SK-N-SH (cell line): ENCODE data around the gene MYO1E. TPM values are rescaled to one million over a fixed set of nuclear protein-coding genes. Genes with fewer than 3 reads are reported as not detected.

ENCODE experiments used
- CTCF ChIA-PET: fragments of 300-600, 350-600 bp; formaldehyde crosslinking; extraction: SDS; loops from one replicate; lab custom pipeline; 2021; lab: Yijun Ruan, JAX
- POLR2A ChIA-PET: fragments of 350-600 bp; sonication (Branson Sonifier 250); formaldehyde crosslinking; extraction: SDS; loops from one replicate; lab custom pipeline; 2020; ENCODE audit warnings: antibody characterized with exemption, inconsistent platforms; lab: Yijun Ruan, JAX
- DNase-seq: peaks from one replicate; pipeline ENCODE4 v3.0.0; 2012
- H2AFZ ChIP-seq: fragments of 200-600 bp; sonication (generic); 2 replicates; pipeline ENCODE4 v1.8.1; 2016; ENCODE audit warnings: antibody characterized with exemption, mild to moderate bottlenecking, low read depth
- H3F3A ChIP-seq: fragments of 200-600 bp; sonication (generic); replicated peaks from 2 replicates; pipeline ENCODE3; 2016; ENCODE audit warnings: antibody characterized with exemption, mild to moderate bottlenecking; ENCODE audit not compliant: insufficient read depth
- H3K27ac ChIP-seq, 2 experiments: fragments of 200-500 bp in 1 of 2; fragments of 200-600 bp in 1 of 2; sonication (Bioruptor generic) in 1 of 2; sonication (generic), shearing (Covaris generic) in 1 of 2; 2 replicates each; pipeline versions ENCODE4 v1.5.1 to v1.6.1; 2014 to 2016; ENCODE audit warnings: low read depth in 2 of 2, inconsistent platforms in 1 of 2, low read length in 1 of 2, mild to moderate bottlenecking in 1 of 2, mixed read lengths in 1 of 2
- H3K27me3 ChIP-seq: fragments of 200-600 bp; sonication (generic), shearing (Covaris generic); 2 replicates; pipeline ENCODE4 v1.6.1; 2016; ENCODE audit warnings: mixed run types; ENCODE audit not compliant: insufficient read depth
- H3K36me3 ChIP-seq, 2 experiments: fragments of 200-500 bp in 1 of 2; fragments of 200-600 bp in 1 of 2; sonication (Bioruptor generic) in 1 of 2; sonication (generic) in 1 of 2; replicated peaks in 1 of 2; 2 replicates each; pipeline versions ENCODE3 to v1.5.1; 2014 to 2016; ENCODE audit warnings: low read length in 1 of 2, mild to moderate bottlenecking in 1 of 2; ENCODE audit not compliant: insufficient read depth in 2 of 2, control insufficient read depth in 1 of 2
- H3K4me1 ChIP-seq, 2 experiments: fragments of 200-500 bp in 1 of 2; fragments of 200-600 bp in 1 of 2; sonication (Bioruptor generic) in 1 of 2; sonication (generic), shearing (Covaris generic) in 1 of 2; 2 replicates each; pipeline versions ENCODE4 v1.5.1 to v1.6.1; 2014 to 2016; ENCODE audit warnings: low read depth in 1 of 2, low read length in 1 of 2, mixed run types in 1 of 2; ENCODE audit not compliant: insufficient read depth in 2 of 2, control insufficient read depth in 1 of 2
- H3K4me2 ChIP-seq: fragments of 200-600 bp; sonication (generic), shearing (Covaris generic); 2 replicates; pipeline ENCODE4 v1.6.1; 2017; ENCODE audit warnings: mixed run types
- H3K4me3 ChIP-seq, 2 experiments: fragments of 200-500 bp in 1 of 2; fragments of 200-600 bp in 1 of 2; sonication (Bioruptor generic) in 1 of 2; sonication (generic), shearing (Covaris generic) in 1 of 2; 2 replicates each; pipeline versions ENCODE4 v1.5.1 to v1.8.1; 2014 to 2016; ENCODE audit warnings: low read depth in 2 of 2, inconsistent platforms in 1 of 2, low read length in 1 of 2, mild to moderate bottlenecking in 1 of 2, mixed read lengths in 1 of 2, moderate library complexity in 1 of 2
- H3K79me2 ChIP-seq: fragments of 200-600 bp; sonication (generic); 2 replicates; pipeline ENCODE4 v1.8.1; 2017; ENCODE audit warnings: mild to moderate bottlenecking; ENCODE audit not compliant: insufficient read depth
- H3K9ac ChIP-seq: fragments of 200-600 bp; sonication (generic); 2 replicates; pipeline ENCODE4 v1.6.1; 2017; ENCODE audit warnings: mixed run types
- H3K9me2 ChIP-seq: fragments of 200-600 bp; sonication (generic); 2 replicates; pipeline ENCODE4 v1.6.1; 2017; ENCODE audit warnings: mixed run types
- H3K9me3 ChIP-seq: fragments of 200-600 bp; sonication (generic); 2 replicates; pipeline ENCODE4 v1.6.1; 2017; ENCODE audit warnings: mixed run types, mild to moderate bottlenecking, moderate library complexity
- H4K20me1 ChIP-seq: fragments of 200-600 bp; sonication (generic); 2 replicates; pipeline ENCODE4 v1.6.1; 2017; ENCODE audit warnings: mild to moderate bottlenecking, mixed run types; ENCODE audit not compliant: insufficient read depth
- CTCF ChIP-seq: fragments of 200-600 bp; sonication (generic); IDR thresholded peaks from 2 replicates; pipeline ENCODE4 v1.6.1; 2017; ENCODE audit warnings: antibody characterized with exemption, mild to moderate bottlenecking, moderate library complexity
- EP300 ChIP-seq, 2 experiments: IDR thresholded peaks; 2 replicates each; pipeline versions ENCODE4 v1.4.0 to v1.6.1; 2012; ENCODE audit warnings: borderline replicate concordance in 1 of 2, low read depth in 1 of 2, low read length in 1 of 2
- FOXJ3 ChIP-seq: sonication (generic); formaldehyde crosslinking; IDR thresholded peaks from 2 replicates; pipeline ENCODE4 v1.5.1; 2020; ENCODE audit warnings: mild to moderate bottlenecking, missing genetic modification reagents
- IRF3 ChIP-seq: fragments of 150-350 bp; IDR thresholded peaks from 2 replicates; pipeline ENCODE4 v1.6.1; 2016; ENCODE audit warnings: mild to moderate bottlenecking, low read depth, low read length
- JUND ChIP-seq: IDR thresholded peaks from 2 replicates; pipeline ENCODE4 v1.4.0; 2012
- MAX ChIP-seq: IDR thresholded peaks from 2 replicates; pipeline ENCODE4 v1.4.0; 2012; ENCODE audit warnings: low read depth
- MXI1 ChIP-seq: IDR thresholded peaks from 2 replicates; pipeline ENCODE4 v1.6.1; 2012; ENCODE audit warnings: mild to moderate bottlenecking, low read depth, low read length, improper control_type of control experiment
- NRF1 ChIP-seq: IDR thresholded peaks from 2 replicates; pipeline ENCODE4 v1.6.1; 2012; ENCODE audit warnings: low read depth, mild to moderate bottlenecking, low read length
- PBX3 ChIP-seq: IDR thresholded peaks from 2 replicates; pipeline ENCODE4; 2012
- POLR2AphosphoS5 ChIP-seq: IDR thresholded peaks from 2 replicates; pipeline ENCODE4 v1.6.1; 2012; ENCODE audit warnings: low read depth, low read length
- RAD21 ChIP-seq: IDR thresholded peaks from 2 replicates; pipeline ENCODE4 v1.6.1; 2012; ENCODE audit warnings: mild to moderate bottlenecking, low read length
- RCOR1 ChIP-seq: fragments of 150-350 bp; IDR thresholded peaks from 2 replicates; pipeline ENCODE4 v1.6.1; 2017; ENCODE audit warnings: antibody characterized with exemption, low read length
- SMC3 ChIP-seq: IDR thresholded peaks from 2 replicates; pipeline ENCODE4 v1.6.1; 2012; ENCODE audit warnings: low read depth, low read length, improper control_type of control experiment
- TAF1 ChIP-seq: IDR thresholded peaks from 2 replicates; pipeline ENCODE4 v1.6.1; 2012; ENCODE audit warnings: low read depth, mild to moderate bottlenecking, low read length, moderate library complexity, borderline replicate concordance
- TCF12 ChIP-seq: IDR thresholded peaks from 2 replicates; pipeline ENCODE4 v1.4.0; 2012
- TEAD4 ChIP-seq: IDR thresholded peaks from 2 replicates; pipeline ENCODE4 v1.4.0; 2012; ENCODE audit warnings: mild to moderate bottlenecking, borderline replicate concordance; ENCODE audit not compliant: insufficient read depth
- USF2 ChIP-seq: fragments of 150-350 bp; IDR thresholded peaks from 2 replicates; pipeline ENCODE4 v1.6.1; 2017; ENCODE audit warnings: antibody characterized with exemption, low read length, low read depth, borderline replicate concordance
- ZBTB33 ChIP-seq: IDR thresholded peaks from 2 replicates; pipeline ENCODE4 v1.4.0; 2012; ENCODE audit warnings: low read depth, borderline replicate concordance
- WGBS: methylation state at CpG from one replicate; pipeline ENCODE4 v1.1.6; 2017; ENCODE audit warnings: low lambda C conversion rate; 5-methylcytosine and 5-hydroxymethylcytosine counted together
- polyA plus RNA-seq, 3 experiments: library from polyadenylated mRNA; depleted of rRNA; stranded (reverse); fragments of >200 nt; gene quantifications; 2 replicates each; pipeline ENCODE4 v1.2.3, GENCODE V29; 2012

Gene MYO1E
- polyA plus RNA-seq, 1 of the 3 experiments (the other 2 are of a cell fraction) = 9.7 TPM

GRCh38 chr15:59153466-59153865 is 219.2 kb downstream of the MYO1E start:
- Histone ChIP-seq H3F3A (no peaks in the 10 kb centered on the region), H3K9me3 (no peaks in the 10 kb centered on the region), H3K4me3 (no peak overlapping the region), H3K9me2 (no peaks in the 10 kb centered on the region), H3K36me3 (peaks cover 12 to 21% of the 10 kb centered on the region in 2 experiments), H3K4me2 (no peak overlapping the region), H2AFZ (no peak overlapping the region), H3K27ac (no peak overlapping the region), H3K27me3 (no peaks in the 10 kb centered on the region), H3K4me1 (no peaks in the 10 kb centered on the region), H3K9ac (no peak overlapping the region), H3K79me2 (no peaks in the 10 kb centered on the region), H4K20me1 (no peaks in the 10 kb centered on the region)
- DNase-seq = no peak
- ChIA-PET CTCF (interaction anchor here (0.8 to 0.9 kb wide), 2 partner anchors 173 to 338 kb away, joined by 3 to 4 read pairs; no protein-coding TSS in a partner anchor), POLR2A (no interaction called here)
- TF ChIP-seq SMC3 (no peak), RCOR1 (no peak), USF2 (no peak)
- 94% methylated on average over 8 of the region's 8 CpGs for WGBS

GRCh38 chr15:59152694-59153450 is 219.8 kb downstream of the MYO1E start:
- H3K27me3 ChIP-seq = no peaks in the 10 kb centered on the region
- no peak overlapping the region for H3K27ac ChIP-seq
- POLR2A ChIA-PET = no interaction called here
- TF ChIP-seq TCF12 (no peak), MAX (no peak), EP300 (IDR thresholded peaks at IDR 0.05; ENCODE audit: borderline replicate concordance in 1 of 2, low read depth in 1 of 2, low read length in 1 of 2) (no peak), TEAD4 (no peak), USF2 (no peak), TAF1 (no peak), JUND (no peak), RAD21 (no peak), PBX3 (no peak), IRF3 (no peak), NRF1 (no peak), ZBTB33 (no peak), FOXJ3 (CRISPR knock-in tag) (no peak), CTCF (no peak), POLR2AphosphoS5 (no peak), MXI1 (no peak)
- WGBS = 98% methylated on average over 6 of the region's 6 CpGs
- no peaks in the 10 kb centered on the region for H3K9me3 ChIP-seq
- CTCF ChIA-PET = interaction anchor here (0.8 to 1.4 kb wide), 4 partner anchors 8 to 173 kb away, joined by 4 to 9 read pairs (median 4); no protein-coding TSS in a partner anchor
- H3K36me3 ChIP-seq = peaks cover 12 to 15% of the 10 kb centered on the region in 2 experiments
- H3K9ac ChIP-seq = no peak overlapping the region
- no peaks in the 10 kb centered on the region for H4K20me1 ChIP-seq
- no peaks in the 10 kb centered on the region for H3K9me2 ChIP-seq
- H3F3A ChIP-seq = no peaks in the 10 kb centered on the region
- no peak overlapping the region for H3K4me2 ChIP-seq
- no peak overlapping the region for H2AFZ ChIP-seq
- no peaks in the 10 kb centered on the region for H3K4me1 ChIP-seq
- no peak for DNase-seq
- no peak overlapping the region for H3K4me3 ChIP-seq
- no peaks in the 10 kb centered on the region for H3K79me2 ChIP-seq
